GM18867 (cell line): ENCODE measurements around the gene PLPP4.

ENCODE experiments used
- ATAC-seq: cut with Tn5 transposase; IDR thresholded peaks from one replicate; pipeline ENCODE4 v1.9.1; 2021; ENCODE audit warnings: mild to moderate bottlenecking, moderate library complexity; ENCODE audit not compliant: unreplicated experiment

The PLPP4 gene

GRCh38 chr10:120515741-120516140, 58.7 kb downstream of the PLPP4 start:
- ATAC-seq: no peak

- ATAC-seq: no peak
Observed at GRCh38 chr10:120516426-120516825, 59.4 kb downstream of the PLPP4 start.

GRCh38 chr10:120517196-120517595, 60.2 kb downstream of the PLPP4 start:
- ATAC-seq: no peak

- no peak for ATAC-seq
Observed at GRCh38 chr10:120517881-120518484, 61.0 kb downstream of the PLPP4 start.

GRCh38 chr10:120521880-120522279, 64.9 kb downstream of the PLPP4 start:
- no peak for ATAC-seq

GRCh38 chr10:120527691-120528090, 70.7 kb downstream of the PLPP4 start:
- no peak for ATAC-seq

GRCh38 chr10:120530699-120531098, 73.7 kb downstream of the PLPP4 start:
- ATAC-seq: peak; percentile 43

GRCh38 chr10:120538091-120538490, 81.1 kb downstream of the PLPP4 start:
- no peak for ATAC-seq

GRCh38 chr10:120539076-120539475, 82.0 kb downstream of the PLPP4 start:
- no peak for ATAC-seq

GRCh38 chr10:120540486-120540885, 83.5 kb downstream of the PLPP4 start:
- no peak for ATAC-seq

GRCh38 chr10:120541984-120542383, 85.0 kb downstream of the PLPP4 start:
- no peak for ATAC-seq

- ATAC-seq: no peak
Observed at GRCh38 chr10:120542591-120542990, 85.6 kb downstream of the PLPP4 start.

GRCh38 chr10:120543291-120543690, 86.3 kb downstream of the PLPP4 start:
- ATAC-seq: no peak

GRCh38 chr10:120548210-120548609, 91.2 kb downstream of the PLPP4 start:
- ATAC-seq: no peak

- no peak for ATAC-seq
Observed at GRCh38 chr10:120552262-120552661, 95.2 kb downstream of the PLPP4 start.

- no peak for ATAC-seq
Observed at GRCh38 chr10:120553911-120554310, 96.9 kb downstream of the PLPP4 start.

- no peak for ATAC-seq
Observed at GRCh38 chr10:120555436-120555835, 98.4 kb downstream of the PLPP4 start.

GRCh38 chr10:120555842-120556532, 99.0 kb downstream of the PLPP4 start:
- ATAC-seq: no peak

GRCh38 chr10:120557311-120557710, 100.3 kb downstream of the PLPP4 start:
- no peak for ATAC-seq

GRCh38 chr10:120559800-120560199, 102.8 kb downstream of the PLPP4 start:
- ATAC-seq: no peak

- ATAC-seq: no peak
Observed at GRCh38 chr10:120562956-120563355, 105.9 kb downstream of the PLPP4 start.

GRCh38 chr10:120570418-120570817, 113.4 kb downstream of the PLPP4 start:
- no peak for ATAC-seq

- no peak for ATAC-seq
Observed at GRCh38 chr10:120571266-120571665, 114.2 kb downstream of the PLPP4 start.
